HCT116 (cell line): Measurements from ENCODE around the gene SGK1.
"Not testable (repeated sequence)": the region's sequence is repeated elsewhere in the genome, so short reads cannot be mapped to it uniquely, and the experiment has no call there.

Source experiments
- EGR1 ChIP-seq: IDR thresholded peaks from 2 replicates; pipeline ENCODE4 v1.6.1; 2012; ENCODE audit warnings: low read depth
- EZH2 ChIP-seq: fragments of 200-600 bp; sonication (generic); IDR thresholded peaks from 2 replicates; pipeline ENCODE4 v1.6.1; 2017; ENCODE audit warnings: antibody characterized with exemption, mixed run types
- JUND ChIP-seq: IDR thresholded peaks from 2 replicates; pipeline ENCODE4 v1.6.1; 2012
- POLR2A ChIP-seq: IDR thresholded peaks from 2 replicates; pipeline ENCODE4 v1.7.0; 2011; ENCODE audit warnings: borderline replicate concordance; ENCODE audit not compliant: insufficient read depth, insufficient read length; ENCODE audit errors: extremely low read depth
- RAD21 ChIP-seq: IDR thresholded peaks from 2 replicates; pipeline ENCODE4 v1.6.1; 2012; ENCODE audit warnings: low read depth, mild to moderate bottlenecking
- SRF ChIP-seq: IDR thresholded peaks from 2 replicates; pipeline ENCODE4 v1.6.1; 2012; ENCODE audit warnings: low read depth
- ZFX ChIP-seq: fragments of 450-650 bp; IDR thresholded peaks from 2 replicates; pipeline ENCODE4 v1.6.1; 2017
- TF ChIP-seq, protein P1 (sequence below), 3 experiments: fragments of 200-600 bp in 1 of 3; sonication (generic) in 1 of 3; IDR thresholded peaks in 2 of 3; conservative IDR thresholded peaks in 1 of 3; 2 replicates each; pipeline ENCODE4 v1.5.1; 2012 to 2017; ENCODE audit warnings: low read depth in 2 of 3, low read length in 2 of 3, antibody characterized with exemption in 1 of 3, borderline replicate concordance in 1 of 3, control low read depth in 1 of 3, mild to moderate bottlenecking in 1 of 3, mixed read lengths in 1 of 3, mixed run types in 1 of 3, moderate library complexity in 1 of 3; ENCODE audit not compliant: insufficient read depth in 1 of 3
- TF ChIP-seq, protein P2 (sequence below): IDR thresholded peaks from 2 replicates; pipeline ENCODE4 v1.6.1; 2011; ENCODE audit warnings: mild to moderate bottlenecking, low read length, moderate library complexity; ENCODE audit not compliant: insufficient replicate concordance; ENCODE audit errors: extremely low read depth

DNA sequence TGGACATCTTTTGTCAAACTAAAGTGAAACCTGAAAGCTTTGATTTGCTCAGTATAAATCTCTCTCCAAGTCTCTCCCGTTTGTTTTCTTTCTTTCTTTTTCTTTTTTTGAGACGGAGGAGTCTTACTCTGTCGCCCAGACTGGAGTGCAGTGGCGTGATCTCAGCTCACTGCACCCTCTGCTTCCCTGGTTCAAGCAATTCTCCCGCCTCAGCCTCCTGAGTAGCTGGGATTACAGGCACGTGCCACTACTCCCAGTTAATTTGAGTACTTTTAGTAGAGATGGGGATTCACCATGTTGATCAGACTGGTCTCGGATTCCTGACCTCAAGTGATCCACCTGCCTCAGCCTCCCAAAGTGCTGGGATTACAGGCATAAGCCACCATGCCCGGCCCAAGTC, 136.7 kb downstream of the SGK1 start:
- TF ChIP-seq JUND, ZFX, EGR1, POLR2A, SRF, EZH2, RAD21: not testable (repeated sequence)
- TF ChIP-seq, protein P1, sequence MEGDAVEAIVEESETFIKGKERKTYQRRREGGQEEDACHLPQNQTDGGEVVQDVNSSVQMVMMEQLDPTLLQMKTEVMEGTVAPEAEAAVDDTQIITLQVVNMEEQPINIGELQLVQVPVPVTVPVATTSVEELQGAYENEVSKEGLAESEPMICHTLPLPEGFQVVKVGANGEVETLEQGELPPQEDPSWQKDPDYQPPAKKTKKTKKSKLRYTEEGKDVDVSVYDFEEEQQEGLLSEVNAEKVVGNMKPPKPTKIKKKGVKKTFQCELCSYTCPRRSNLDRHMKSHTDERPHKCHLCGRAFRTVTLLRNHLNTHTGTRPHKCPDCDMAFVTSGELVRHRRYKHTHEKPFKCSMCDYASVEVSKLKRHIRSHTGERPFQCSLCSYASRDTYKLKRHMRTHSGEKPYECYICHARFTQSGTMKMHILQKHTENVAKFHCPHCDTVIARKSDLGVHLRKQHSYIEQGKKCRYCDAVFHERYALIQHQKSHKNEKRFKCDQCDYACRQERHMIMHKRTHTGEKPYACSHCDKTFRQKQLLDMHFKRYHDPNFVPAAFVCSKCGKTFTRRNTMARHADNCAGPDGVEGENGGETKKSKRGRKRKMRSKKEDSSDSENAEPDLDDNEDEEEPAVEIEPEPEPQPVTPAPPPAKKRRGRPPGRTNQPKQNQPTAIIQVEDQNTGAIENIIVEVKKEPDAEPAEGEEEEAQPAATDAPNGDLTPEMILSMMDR (IDR thresholded peaks at IDR 0.05 in 2 of 3, conservative IDR thresholded peaks at IDR 0.05 in 1 of 3; ENCODE audit: borderline replicate concordance in 1 of 3, insufficient read depth in 1 of 3, low read depth in 2 of 3, low read length in 2 of 3) = not testable (repeated sequence)
- TF ChIP-seq, protein P2, sequence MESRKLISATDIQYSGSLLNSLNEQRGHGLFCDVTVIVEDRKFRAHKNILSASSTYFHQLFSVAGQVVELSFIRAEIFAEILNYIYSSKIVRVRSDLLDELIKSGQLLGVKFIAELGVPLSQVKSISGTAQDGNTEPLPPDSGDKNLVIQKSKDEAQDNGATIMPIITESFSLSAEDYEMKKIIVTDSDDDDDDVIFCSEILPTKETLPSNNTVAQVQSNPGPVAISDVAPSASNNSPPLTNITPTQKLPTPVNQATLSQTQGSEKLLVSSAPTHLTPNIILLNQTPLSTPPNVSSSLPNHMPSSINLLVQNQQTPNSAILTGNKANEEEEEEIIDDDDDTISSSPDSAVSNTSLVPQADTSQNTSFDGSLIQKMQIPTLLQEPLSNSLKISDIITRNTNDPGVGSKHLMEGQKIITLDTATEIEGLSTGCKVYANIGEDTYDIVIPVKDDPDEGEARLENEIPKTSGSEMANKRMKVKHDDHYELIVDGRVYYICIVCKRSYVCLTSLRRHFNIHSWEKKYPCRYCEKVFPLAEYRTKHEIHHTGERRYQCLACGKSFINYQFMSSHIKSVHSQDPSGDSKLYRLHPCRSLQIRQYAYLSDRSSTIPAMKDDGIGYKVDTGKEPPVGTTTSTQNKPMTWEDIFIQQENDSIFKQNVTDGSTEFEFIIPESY = not testable (repeated sequence)
